Astrocyte (in vitro differentiated cells and primary cell): ENCODE data around the gene NAMPT. TPM values are rescaled to one million over a fixed set of nuclear protein-coding genes. Genes with fewer than 3 reads are reported as not detected.

Experiments used
- DNase-seq: peaks from one replicate; pipeline ENCODE4 v3.0.0-alpha.2; 2010; ENCODE audit warnings: low read depth
- FAIRE-seq: peaks from 2 replicates; lab custom pipeline; 2011; peaks lifted over from hg19 to GRCh38; lab: Jason Lieb, UNC
- H2AFZ ChIP-seq: 2 replicates; pipeline ENCODE4 v1.6.0; 2012; ENCODE audit warnings: low read depth, low read length, inconsistent platforms
- H3K27ac ChIP-seq: 2 replicates; pipeline ENCODE4 v1.5.1; 2011; ENCODE audit warnings: low read depth, low read length, inconsistent platforms
- H3K27me3 ChIP-seq: 2 replicates; pipeline ENCODE4 v1.6.0; 2011; ENCODE audit warnings: low read length, inconsistent platforms; ENCODE audit not compliant: insufficient read depth
- H3K36me3 ChIP-seq: 2 replicates; pipeline ENCODE4 v1.5.1; 2011; ENCODE audit warnings: low read length, inconsistent platforms; ENCODE audit not compliant: insufficient read depth
- H3K4me1 ChIP-seq: 2 replicates; pipeline ENCODE4 v1.5.1; 2011; ENCODE audit warnings: low read length, inconsistent platforms; ENCODE audit not compliant: insufficient read depth
- H3K4me2 ChIP-seq: 2 replicates; pipeline ENCODE4 v1.6.0; 2012; ENCODE audit warnings: low read length, inconsistent platforms
- H3K4me3 ChIP-seq: 2 replicates; pipeline ENCODE4 v1.5.1; 2011; ENCODE audit warnings: low read depth, mild to moderate bottlenecking, low read length, inconsistent platforms; ENCODE audit not compliant: insufficient read depth
- H3K79me2 ChIP-seq: 2 replicates; pipeline ENCODE4 v1.6.0; 2012; ENCODE audit warnings: mild to moderate bottlenecking, low read length, inconsistent platforms; ENCODE audit not compliant: insufficient read depth
- H3K9ac ChIP-seq: 2 replicates; pipeline ENCODE4 v1.6.0; 2012; ENCODE audit warnings: mild to moderate bottlenecking, low read length, inconsistent platforms
- H3K9me3 ChIP-seq: 2 replicates; pipeline ENCODE4 v1.5.1; 2012; ENCODE audit warnings: low read depth, mild to moderate bottlenecking, low read length, inconsistent platforms; ENCODE audit not compliant: insufficient read depth
- H4K20me1 ChIP-seq: 2 replicates; pipeline ENCODE4 v1.6.0; 2012; ENCODE audit warnings: low read length, inconsistent platforms; ENCODE audit not compliant: insufficient read depth
- H3K27ac Mint-ChIP-seq: one replicate; pipeline ENCODE4 v1.8.0; 2021; ENCODE audit warnings: mild to moderate bottlenecking, mixed read lengths; ENCODE audit not compliant: unreplicated experiment
- H3K27me3 Mint-ChIP-seq: one replicate; pipeline ENCODE4 v1.8.0; 2021; ENCODE audit warnings: low read depth, mixed read lengths; ENCODE audit not compliant: unreplicated experiment
- H3K36me3 Mint-ChIP-seq: one replicate; pipeline ENCODE4 v1.8.0; 2021; ENCODE audit warnings: low read depth, mixed read lengths; ENCODE audit not compliant: unreplicated experiment
- H3K4me1 Mint-ChIP-seq: one replicate; pipeline ENCODE4 v1.8.0; 2021; ENCODE audit warnings: low read depth, mixed read lengths; ENCODE audit not compliant: unreplicated experiment
- H3K4me3 Mint-ChIP-seq: one replicate; pipeline ENCODE4 v1.8.0; 2021; ENCODE audit warnings: mild to moderate bottlenecking, moderate library complexity, mixed read lengths; ENCODE audit not compliant: unreplicated experiment
- H3K9me3 Mint-ChIP-seq: one replicate; pipeline ENCODE4 v1.8.0; 2021; ENCODE audit warnings: mild to moderate bottlenecking, mixed read lengths; ENCODE audit not compliant: unreplicated experiment
- CTCF ChIP-seq: IDR thresholded peaks from 2 replicates; pipeline ENCODE4 v1.5.1; 2011; ENCODE audit warnings: low read depth, mild to moderate bottlenecking, inconsistent platforms, low read length, moderate library complexity; ENCODE audit not compliant: insufficient read depth
- EZH2 ChIP-seq: IDR thresholded peaks from 2 replicates; pipeline ENCODE4 v1.6.1; 2012; ENCODE audit warnings: mild to moderate bottlenecking, low read length, inconsistent platforms; ENCODE audit not compliant: insufficient read depth
- total RNA-seq: library from RNA; stranded (reverse); gene quantifications from 2 replicates; pipeline ENCODE4 v1.2.1, GENCODE V29; 2021

NAMPT gene
- total RNA-seq, 1 donor from 2014 or later, result 52.1 TPM

- Histone ChIP-seq H4K20me1 (no peaks in the 10 kb centered on the region), H3K4me1 (no peaks in the 10 kb centered on the region), H3K4me3 (no peak overlapping the region), H3K27ac (no peak overlapping the region), H3K4me2 (no peak overlapping the region), H2AFZ (no peak overlapping the region), H3K27me3 (no peaks in the 10 kb centered on the region), H3K36me3 (peaks cover 8% of the 10 kb centered on the region), H3K9me3 (peaks cover 3% of the 10 kb centered on the region), H3K9ac (no peak overlapping the region), H3K79me2 (no peaks in the 10 kb centered on the region)
- no peak overlapping the region for H3K4me3 Mint-ChIP-seq
- H3K36me3 Mint-ChIP-seq, result peaks cover 15% of the 10 kb centered on the region
- no peak overlapping the region for H3K27ac Mint-ChIP-seq
- FAIRE-seq (no peak), DNase-seq (no peak)
- peaks cover 2% of the 10 kb centered on the region for H3K9me3 Mint-ChIP-seq
- H3K27me3 Mint-ChIP-seq, result no peaks in the 10 kb centered on the region
- TF ChIP-seq CTCF (no peak), EZH2 (no peak)
- H3K4me1 Mint-ChIP-seq, result peaks cover 1% of the 10 kb centered on the region
Observed at GRCh38 chr7:106248600-106248999, 36.2 kb downstream of the NAMPT start.

DNA sequence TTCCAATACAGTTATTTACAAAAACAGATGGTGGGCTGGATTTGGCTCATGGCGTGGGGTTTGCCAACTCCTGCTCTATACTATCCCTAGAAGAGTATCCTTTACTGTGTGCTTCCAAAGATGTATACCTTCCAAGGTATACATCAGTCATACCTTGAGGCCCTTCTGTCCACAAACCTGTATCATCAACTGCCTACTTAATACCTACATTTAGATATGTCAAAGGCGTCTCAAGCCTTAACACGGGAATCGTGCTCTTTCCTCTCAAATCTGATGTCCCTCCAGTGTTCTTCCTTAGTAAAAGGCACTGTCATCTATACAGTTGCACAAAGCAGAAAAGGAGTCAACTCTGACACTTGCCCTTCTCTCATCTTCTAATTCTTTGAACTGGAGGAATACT lies 36.9 kb downstream of the NAMPT start:
- Histone ChIP-seq H3K9ac (no peak overlapping the region), H3K9me3 (peaks cover 3% of the 10 kb centered on the region), H3K4me3 (no peak overlapping the region), H2AFZ (no peak overlapping the region), H4K20me1 (no peaks in the 10 kb centered on the region), H3K4me2 (no peak overlapping the region), H3K79me2 (no peaks in the 10 kb centered on the region), H3K27me3 (no peaks in the 10 kb centered on the region), H3K27ac (no peak overlapping the region), H3K4me1 (no peaks in the 10 kb centered on the region), H3K36me3 (peaks cover 8% of the 10 kb centered on the region)
- H3K36me3 Mint-ChIP-seq, result peaks cover 15% of the 10 kb centered on the region
- FAIRE-seq (no peak), DNase-seq (no peak)
- peaks cover 2% of the 10 kb centered on the region for H3K9me3 Mint-ChIP-seq
- no peak overlapping the region for H3K27ac Mint-ChIP-seq
- H3K4me3 Mint-ChIP-seq, result no peak overlapping the region
- H3K4me1 Mint-ChIP-seq, result peaks cover 1% of the 10 kb centered on the region
- no peaks in the 10 kb centered on the region for H3K27me3 Mint-ChIP-seq
- TF ChIP-seq EZH2, result no peak
- TF ChIP-seq CTCF, result no peak

- FAIRE-seq (no peak), DNase-seq (no peak)
- Histone ChIP-seq H3K27ac (no peak overlapping the region), H3K4me3 (no peak overlapping the region), H3K79me2 (no peaks in the 10 kb centered on the region), H3K9ac (no peak overlapping the region), H4K20me1 (no peaks in the 10 kb centered on the region), H2AFZ (no peak overlapping the region), H3K9me3 (peaks cover 3% of the 10 kb centered on the region), H3K27me3 (no peaks in the 10 kb centered on the region), H3K36me3 (peaks cover 7% of the 10 kb centered on the region), H3K4me1 (no peaks in the 10 kb centered on the region), H3K4me2 (no peak overlapping the region)
- TF ChIP-seq CTCF (no peak), EZH2 (no peak)
- no peak overlapping the region for H3K27ac Mint-ChIP-seq
- peaks cover 2% of the 10 kb centered on the region for H3K9me3 Mint-ChIP-seq
- peaks cover 15% of the 10 kb centered on the region for H3K36me3 Mint-ChIP-seq
- no peaks in the 10 kb centered on the region for H3K27me3 Mint-ChIP-seq
- H3K4me3 Mint-ChIP-seq, result no peak overlapping the region
- peaks cover 1% of the 10 kb centered on the region for H3K4me1 Mint-ChIP-seq
Observed at GRCh38 chr7:106246902-106247711, 37.7 kb downstream of the NAMPT start.
